Measurements from ENCODE around the gene TMEM179. TPM values are rescaled to one million over a fixed set of nuclear protein-coding genes. Genes with fewer than 3 reads are reported as not detected.
"Not testable (repeated sequence)": the region's sequence is repeated elsewhere in the genome, so short reads cannot be mapped to it uniquely, and the experiment has no call there.

TMEM179 gene
- total RNA-seq, 2 donors from 2014 or later = 0.48 to 0.84 TPM

DNA sequence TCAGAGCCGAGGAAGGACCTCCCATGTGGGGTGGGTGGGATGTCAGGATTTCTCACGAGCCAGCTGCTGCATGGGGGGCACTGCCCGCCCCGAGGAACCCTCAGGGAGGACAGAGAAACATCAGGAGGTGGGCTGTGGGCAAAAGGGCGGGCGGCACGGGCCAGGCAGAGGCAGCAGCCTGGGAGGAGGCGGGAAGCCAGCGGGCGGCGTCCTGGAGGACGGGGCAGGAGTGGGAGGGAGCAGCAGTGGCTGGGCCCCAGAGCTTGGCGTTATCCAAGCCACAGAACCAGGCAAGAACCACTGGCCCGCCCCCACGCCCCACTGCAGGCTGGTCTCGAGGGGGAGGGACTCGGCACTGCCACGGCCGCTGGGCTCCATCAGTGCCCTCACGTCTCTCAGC is 22.6 kb downstream of the TMEM179 start:
- ATAC-seq = no peak

DNA sequence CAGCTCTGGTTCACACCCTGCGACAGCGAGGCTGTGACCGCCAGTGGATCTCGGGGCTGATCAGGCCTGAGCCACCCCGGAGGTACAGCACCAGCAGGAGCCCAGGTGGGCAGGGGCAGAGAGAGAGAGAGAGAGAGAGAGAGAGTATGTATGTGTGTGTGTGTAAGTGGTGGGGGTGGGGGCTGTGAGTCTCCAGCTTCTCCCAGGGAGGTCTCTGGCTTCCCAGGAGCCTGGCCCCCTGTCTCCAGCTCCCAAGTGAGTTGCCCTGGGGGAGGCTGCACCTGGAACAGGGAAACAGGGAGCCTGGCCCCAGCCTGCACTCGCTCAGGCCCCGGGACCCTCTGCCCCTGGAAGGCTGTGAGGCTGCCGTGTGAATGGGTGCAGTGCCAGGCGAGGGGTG is 23.1 kb downstream of the TMEM179 start:
- ATAC-seq (no peak), DNase-seq (ENCODE audit: low spot score) (no peak)
- Mint-ChIP-seq H3K27me3 (no peaks in the 10 kb centered on the region), H3K4me3 (no peak overlapping the region), H3K27ac (no peak overlapping the region), H3K36me3 (no peaks in the 10 kb centered on the region), H3K4me1 (ENCODE audit: low read depth in 2 of 2) (no peaks in the 10 kb centered on the region), H3K9me3 (no peaks in the 10 kb centered on the region)

More for the DNA sequence above, 22.6 kb downstream of the TMEM179 start:
- H3K4me3 Mint-ChIP-seq = no peak overlapping the region
- no peaks in the 10 kb centered on the region for H3K4me1 Mint-ChIP-seq (ENCODE audit: low read depth in 2 of 2)
- H3K27ac Mint-ChIP-seq = no peak overlapping the region
- H3K27me3 Mint-ChIP-seq = no peaks in the 10 kb centered on the region
- no peaks in the 10 kb centered on the region for H3K36me3 Mint-ChIP-seq
- DNase-seq (ENCODE audit: low spot score) = no peak
- no peaks in the 10 kb centered on the region for H3K9me3 Mint-ChIP-seq

DNA sequence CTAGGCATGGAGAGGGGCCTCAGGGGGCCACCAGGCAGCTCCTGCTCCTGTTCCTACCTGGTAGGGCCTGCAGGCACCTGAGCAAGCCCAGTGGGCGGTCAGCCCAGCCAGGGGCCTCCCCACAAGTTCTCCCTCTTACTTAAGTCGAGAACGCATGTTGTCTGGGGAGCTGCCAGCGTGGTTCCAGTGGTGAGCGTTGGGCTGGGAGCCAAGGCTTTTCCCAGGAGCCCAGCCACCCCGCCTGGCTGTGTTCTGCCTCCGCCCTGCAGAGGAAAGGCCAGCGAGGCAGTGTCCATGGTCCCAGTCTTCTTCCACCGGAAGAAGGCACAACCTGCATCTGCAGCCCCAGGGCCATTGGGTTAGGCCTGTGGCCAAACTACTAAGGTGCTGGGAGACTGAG is 23.6 kb downstream of the TMEM179 start:
- H3K36me3 Mint-ChIP-seq = no peaks in the 10 kb centered on the region

DNA sequence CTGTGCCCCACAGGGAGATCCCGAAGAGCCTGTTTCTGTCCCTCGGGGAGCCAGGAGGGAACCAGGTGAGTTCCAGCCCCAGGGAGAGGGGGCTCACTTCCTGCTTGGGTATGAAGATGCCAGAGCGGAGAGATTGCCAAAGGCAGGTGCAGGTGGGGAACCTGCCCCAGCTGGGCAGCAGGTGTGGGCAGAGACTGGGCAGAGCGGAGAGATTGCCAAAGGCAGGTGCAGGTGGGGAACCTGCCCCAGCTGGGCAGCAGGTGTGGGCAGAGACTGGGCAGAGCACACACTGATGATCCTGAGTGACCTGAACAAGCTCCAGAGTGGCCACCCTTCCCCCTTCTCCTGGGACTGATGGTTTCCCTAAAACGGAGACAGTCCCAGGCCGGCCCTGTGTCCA is 24.6 kb downstream of the TMEM179 start:
- H3K4me3 Mint-ChIP-seq; H3K4me1 Mint-ChIP-seq (ENCODE audit: low read depth in 2 of 2); H3K27me3 Mint-ChIP-seq; H3K27ac Mint-ChIP-seq; H3K36me3 Mint-ChIP-seq; DNase-seq (ENCODE audit: low spot score); H3K9me3 Mint-ChIP-seq; ATAC-seq: not testable (repeated sequence)

More for the DNA sequence above, 23.6 kb downstream of the TMEM179 start:
- Mint-ChIP-seq H3K4me1 (ENCODE audit: low read depth in 2 of 2) (no peaks in the 10 kb centered on the region), H3K27ac (no peak overlapping the region), H3K4me3 (no peak overlapping the region), H3K9me3 (no peaks in the 10 kb centered on the region), H3K27me3 (no peaks in the 10 kb centered on the region)
- ATAC-seq (no peak), DNase-seq (ENCODE audit: low spot score) (no peak)

DNA sequence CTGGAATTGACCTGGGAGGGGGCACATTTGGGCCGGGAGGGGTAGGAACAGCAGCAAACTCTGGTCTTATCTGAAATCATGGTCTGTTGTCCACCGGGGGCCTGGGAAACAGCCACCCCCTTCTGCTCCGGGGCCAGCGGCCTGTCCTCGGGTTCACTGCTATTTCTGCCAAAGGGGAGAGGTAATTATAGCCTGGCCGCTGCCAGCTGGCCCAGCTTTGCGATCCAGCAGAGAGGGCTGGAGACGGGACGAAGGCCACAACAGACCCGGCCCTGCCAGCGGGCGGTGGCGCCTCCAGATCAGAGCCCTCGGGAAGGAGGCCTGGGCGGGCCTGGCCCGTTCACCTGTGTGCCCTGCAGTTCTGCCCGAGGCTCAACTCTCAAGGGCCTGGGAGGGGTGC is 25.1 kb downstream of the TMEM179 start, which contains the start of gene C14orf180:
Gene C14orf180, plus strand, starts transcription at position 258 of the 400 bp plus-strand sequence. CDS start 6,667 bp downstream, outside the sequence.
- DNase-seq (ENCODE audit: low spot score) (no peak), ATAC-seq (no peak)
- H3K9me3 Mint-ChIP-seq = no peaks in the 10 kb centered on the region
- no peaks in the 10 kb centered on the region for H3K27me3 Mint-ChIP-seq
- no peaks in the 10 kb centered on the region for H3K4me1 Mint-ChIP-seq (ENCODE audit: low read depth in 2 of 2)
- H3K27ac Mint-ChIP-seq = no peak within 1 kb of the TSS
- H3K36me3 Mint-ChIP-seq = no peaks in the 10 kb centered on the region
- no peak within 1 kb of the TSS for H3K4me3 Mint-ChIP-seq

DNA sequence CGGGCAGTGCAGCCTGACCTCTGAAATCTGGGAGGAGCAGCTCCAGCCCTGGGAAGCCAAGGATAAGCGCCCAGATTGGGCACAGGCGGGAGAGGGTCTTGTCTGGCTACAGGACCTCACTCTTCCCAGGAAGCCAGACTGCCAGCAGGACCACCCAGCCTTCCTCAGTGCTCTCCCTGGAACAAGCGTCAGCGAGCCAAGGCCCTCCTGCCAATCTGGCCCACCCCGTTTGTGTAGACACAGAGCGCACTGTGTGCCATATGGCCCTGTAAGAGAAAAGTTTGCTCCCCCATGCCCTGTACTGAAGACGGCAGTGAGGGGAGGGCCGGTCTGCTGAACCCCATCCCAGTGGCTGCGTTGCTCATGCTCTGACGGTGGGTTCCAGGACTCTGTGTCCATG is 26.3 kb downstream of the TMEM179 start:
- no peak overlapping the region for H3K4me3 Mint-ChIP-seq
- no peak for ATAC-seq

DNA sequence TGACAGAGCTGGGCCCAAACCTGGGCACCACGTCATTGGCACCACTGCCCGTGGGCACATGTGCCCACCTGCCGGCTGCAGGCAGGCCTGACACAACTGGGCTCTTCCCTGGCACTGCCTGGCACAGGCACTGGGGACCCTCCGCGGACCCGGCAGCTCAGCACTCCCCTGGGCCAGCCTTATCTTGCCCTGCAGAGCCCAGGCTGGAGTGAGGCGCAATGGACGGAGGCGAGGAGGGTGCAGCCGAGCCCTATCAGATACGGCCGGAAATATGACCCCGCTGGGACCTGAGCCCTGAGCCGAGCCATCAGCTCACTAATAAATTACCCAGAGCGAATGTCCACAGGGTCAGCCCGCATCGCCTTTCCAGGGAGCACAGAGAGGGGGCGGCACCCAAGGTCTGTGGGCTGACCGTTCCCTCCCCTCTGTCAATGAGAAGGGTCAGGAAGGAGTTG is 26.7 kb downstream of the TMEM179 start:
- no peak overlapping the region for H3K4me3 Mint-ChIP-seq
- DNase-seq (ENCODE audit: low spot score) = no peak
- no peaks in the 10 kb centered on the region for H3K9me3 Mint-ChIP-seq
- no peaks in the 10 kb centered on the region for H3K27me3 Mint-ChIP-seq
- H3K27ac Mint-ChIP-seq = no peak overlapping the region
- H3K4me1 Mint-ChIP-seq (ENCODE audit: low read depth in 2 of 2) = no peaks in the 10 kb centered on the region
- H3K36me3 Mint-ChIP-seq = no peaks in the 10 kb centered on the region
- no peak for ATAC-seq

More for the DNA sequence above, 26.3 kb downstream of the TMEM179 start:
- H3K4me1 Mint-ChIP-seq (ENCODE audit: low read depth in 2 of 2) = no peaks in the 10 kb centered on the region
- no peak for DNase-seq (ENCODE audit: low spot score)
- H3K9me3 Mint-ChIP-seq = no peaks in the 10 kb centered on the region
- no peaks in the 10 kb centered on the region for H3K27me3 Mint-ChIP-seq
- H3K36me3 Mint-ChIP-seq = no peaks in the 10 kb centered on the region
- H3K27ac Mint-ChIP-seq = no peak overlapping the region

DNA sequence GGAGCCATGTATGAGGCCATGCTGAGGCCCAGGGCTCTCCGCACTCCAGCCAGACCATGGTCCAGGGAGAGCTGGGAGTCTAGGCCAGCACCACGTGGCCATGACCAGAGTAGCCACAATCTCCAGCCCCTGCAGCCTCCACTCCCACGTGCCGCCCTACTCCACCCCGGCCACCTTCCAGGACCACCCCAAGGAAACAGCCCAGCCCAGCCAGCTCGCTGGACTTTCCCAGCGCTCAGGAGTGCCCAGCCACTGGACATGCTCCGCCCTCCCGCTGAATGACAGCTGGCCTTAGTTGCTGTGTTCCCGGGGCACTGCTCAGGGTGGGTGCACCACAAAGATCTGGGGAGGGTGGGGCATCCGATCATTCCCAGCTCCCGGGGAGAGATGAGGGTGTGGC is 27.1 kb downstream of the TMEM179 start:
- DNase-seq (ENCODE audit: low spot score) = no peak
- Mint-ChIP-seq H3K9me3 (no peaks in the 10 kb centered on the region), H3K4me1 (ENCODE audit: low read depth in 2 of 2) (no peaks in the 10 kb centered on the region), H3K27me3 (no peaks in the 10 kb centered on the region), H3K36me3 (no peaks in the 10 kb centered on the region), H3K4me3 (no peak overlapping the region), H3K27ac (no peak overlapping the region)
- no peak for ATAC-seq

DNA sequence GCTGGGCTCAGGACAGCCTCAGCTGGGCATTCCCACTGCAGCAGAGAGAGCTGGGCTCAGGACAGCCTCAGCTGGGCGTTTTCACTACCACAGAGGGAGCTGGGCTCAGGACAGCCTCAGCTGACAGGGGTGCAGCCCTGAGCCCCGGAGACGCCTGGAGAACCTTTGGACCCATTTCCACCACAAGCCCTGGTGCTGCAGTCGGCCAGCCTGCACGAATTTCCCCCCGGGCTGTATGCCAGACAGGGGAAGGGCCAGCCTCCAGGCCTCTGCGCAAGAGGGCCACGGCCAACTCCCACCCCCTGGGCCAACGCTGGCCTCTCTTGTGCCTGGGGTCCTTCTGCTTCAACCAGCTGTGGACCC is 27.6 kb downstream of the TMEM179 start:
- H3K27me3 Mint-ChIP-seq = no peaks in the 10 kb centered on the region
- H3K4me3 Mint-ChIP-seq = no peak overlapping the region
- H3K9me3 Mint-ChIP-seq = no peaks in the 10 kb centered on the region
- ATAC-seq = no peak
- H3K4me1 Mint-ChIP-seq (ENCODE audit: low read depth in 2 of 2) = no peaks in the 10 kb centered on the region
- no peaks in the 10 kb centered on the region for H3K36me3 Mint-ChIP-seq
- DNase-seq (ENCODE audit: low spot score) = no peak
- no peak overlapping the region for H3K27ac Mint-ChIP-seq

DNA sequence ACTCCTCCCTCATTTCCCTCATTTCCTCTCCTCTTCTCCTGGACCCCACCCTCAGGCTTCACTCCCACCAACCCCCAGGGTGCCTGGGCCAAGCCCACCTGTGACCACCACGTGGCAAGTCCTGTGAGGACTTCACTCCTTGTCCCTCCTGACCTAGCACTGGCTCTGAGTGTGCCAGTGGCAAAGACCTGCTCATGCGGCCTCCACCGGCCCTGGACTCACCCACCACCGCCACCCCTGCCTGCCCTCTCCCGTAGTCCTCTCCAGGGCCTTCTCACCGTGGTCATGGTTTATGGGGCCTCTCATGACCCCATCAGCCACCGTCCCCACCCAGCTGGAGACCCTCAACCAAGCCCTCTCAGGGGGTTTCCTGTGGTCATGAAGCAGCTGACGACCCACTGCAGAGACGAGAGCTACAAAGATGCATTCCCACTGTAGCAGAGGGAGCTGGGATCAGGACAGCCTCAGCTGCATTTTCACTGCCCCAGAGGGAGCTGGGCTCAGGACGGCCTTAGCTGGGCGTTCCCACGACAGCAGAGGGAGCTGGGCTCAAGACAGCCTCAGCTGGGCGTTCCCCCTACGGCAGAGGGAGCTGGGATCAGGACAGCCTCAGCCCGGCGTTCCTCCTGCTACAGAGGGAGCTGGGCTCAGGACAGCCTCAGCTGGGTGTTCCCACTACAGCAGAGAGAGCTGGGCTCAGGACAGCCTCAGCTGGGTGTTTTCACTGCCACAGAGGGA is 28.2 kb downstream of the TMEM179 start:
- ATAC-seq = no peak
- Mint-ChIP-seq H3K27ac (no peak overlapping the region), H3K9me3 (no peaks in the 10 kb centered on the region), H3K27me3 (no peaks in the 10 kb centered on the region), H3K36me3 (no peaks in the 10 kb centered on the region), H3K4me3 (no peak overlapping the region), H3K4me1 (ENCODE audit: low read depth in 2 of 2) (no peaks in the 10 kb centered on the region)
- no peak for DNase-seq (ENCODE audit: low spot score)

DNA sequence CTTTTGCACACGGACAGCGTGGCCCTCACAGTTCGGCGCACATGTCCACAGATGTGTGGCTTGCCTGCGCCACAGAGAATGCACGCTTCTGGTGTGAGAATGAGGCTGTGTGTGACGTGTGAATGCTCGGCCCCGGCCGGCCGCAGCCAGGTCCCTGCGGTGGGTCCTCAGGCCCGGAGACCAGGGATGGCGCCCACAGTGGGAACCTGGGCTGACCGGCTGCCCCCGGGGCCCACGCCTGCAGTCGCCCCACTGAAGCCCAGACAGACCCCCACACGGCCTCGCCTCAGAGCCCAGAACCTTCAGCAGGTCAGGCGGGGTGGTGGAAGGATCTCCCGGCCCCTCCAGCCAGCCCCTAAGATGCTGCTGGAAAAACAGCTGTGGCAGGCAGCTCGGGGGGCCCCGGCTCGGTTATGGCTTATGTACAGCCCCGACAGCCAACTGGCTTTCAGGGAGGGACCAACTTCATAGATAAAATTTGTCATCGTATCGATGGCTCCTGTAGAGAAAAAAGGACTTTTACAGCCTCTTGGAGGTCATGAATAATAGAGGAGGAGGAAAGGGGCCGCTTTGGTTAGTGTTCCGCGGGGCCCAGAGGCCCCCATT is 29.5 kb downstream of the TMEM179 start:
- Mint-ChIP-seq H3K9me3 (no peaks in the 10 kb centered on the region), H3K4me3 (no peak overlapping the region), H3K27ac (no peak overlapping the region), H3K36me3 (no peaks in the 10 kb centered on the region), H3K4me1 (ENCODE audit: low read depth in 2 of 2) (no peaks in the 10 kb centered on the region), H3K27me3 (no peaks in the 10 kb centered on the region)
- DNase-seq (ENCODE audit: low spot score) (no peak), ATAC-seq (no peak)

DNA sequence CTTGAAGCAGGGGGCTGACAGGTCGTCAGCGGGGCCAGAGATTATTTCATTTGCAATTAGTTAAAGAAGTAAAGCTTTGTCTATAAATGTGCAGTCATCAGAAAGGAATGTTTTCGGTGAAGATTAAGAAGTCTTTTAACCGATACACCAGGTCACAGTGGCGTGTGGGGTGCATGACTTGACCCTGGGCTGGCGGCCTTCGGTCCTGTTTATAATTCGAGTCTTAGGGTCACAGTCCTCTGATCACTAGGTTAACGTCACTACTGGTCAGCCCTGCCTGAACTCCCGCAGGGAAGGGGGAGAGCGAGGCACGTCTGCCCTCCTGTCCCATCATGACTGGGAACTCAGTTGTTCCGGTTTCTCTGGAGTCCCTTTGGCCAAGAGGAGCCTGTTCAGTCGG is 30.0 kb downstream of the TMEM179 start:
- no peaks in the 10 kb centered on the region for H3K27me3 Mint-ChIP-seq
- H3K4me1 Mint-ChIP-seq (ENCODE audit: low read depth in 2 of 2) = no peaks in the 10 kb centered on the region
- DNase-seq (ENCODE audit: low spot score) (no peak), ATAC-seq (no peak)
- no peak overlapping the region for H3K4me3 Mint-ChIP-seq
- H3K27ac Mint-ChIP-seq = no peak overlapping the region
- H3K9me3 Mint-ChIP-seq = no peaks in the 10 kb centered on the region
- H3K36me3 Mint-ChIP-seq = no peaks in the 10 kb centered on the region

DNA sequence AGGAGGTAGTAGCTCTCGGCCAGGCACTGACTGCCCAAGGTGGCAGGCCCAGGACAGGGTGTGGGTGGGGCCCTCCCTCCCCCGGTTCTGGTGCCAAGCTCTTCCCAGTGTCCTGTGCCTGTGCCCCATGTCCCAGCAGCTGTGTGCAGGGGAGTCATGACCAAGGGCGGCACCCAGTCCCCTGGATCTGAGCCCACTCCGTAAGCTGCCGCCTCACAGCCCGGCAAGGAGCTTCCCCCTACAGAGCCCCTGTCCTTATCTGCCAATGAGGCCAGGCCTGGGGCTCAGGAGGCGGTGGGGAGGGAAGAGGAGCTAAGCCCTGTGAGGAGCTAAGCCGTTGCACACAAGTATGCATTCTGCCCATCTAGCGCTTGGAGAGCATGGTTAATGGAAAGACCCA is 30.6 kb downstream of the TMEM179 start:
- Mint-ChIP-seq H3K4me3 (no peak overlapping the region), H3K27me3 (no peaks in the 10 kb centered on the region), H3K9me3 (no peaks in the 10 kb centered on the region), H3K27ac (no peak overlapping the region), H3K36me3 (no peaks in the 10 kb centered on the region), H3K4me1 (ENCODE audit: low read depth in 2 of 2) (no peaks in the 10 kb centered on the region)
- no peak for ATAC-seq
- DNase-seq (ENCODE audit: low spot score) = no peak

DNA sequence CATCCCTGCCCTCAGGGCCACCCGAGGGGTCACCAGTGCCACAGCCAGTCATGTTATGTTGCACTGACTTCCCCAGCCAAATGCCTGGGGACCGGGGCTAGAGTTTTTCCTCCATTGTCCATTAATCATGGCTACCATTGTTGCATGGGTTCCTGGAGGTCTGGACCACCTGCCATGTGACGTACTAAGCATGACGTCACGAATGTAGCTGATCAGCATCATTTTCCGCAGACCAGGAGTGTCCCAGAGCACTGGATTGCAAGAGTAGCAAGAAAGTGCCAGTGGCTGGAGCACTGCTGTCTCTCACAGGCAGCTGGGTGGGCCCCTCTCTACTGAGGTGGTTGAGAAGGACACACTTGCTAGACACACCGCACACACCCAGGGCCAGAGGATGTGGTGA is 31.9 kb downstream of the TMEM179 start:
- DNase-seq (ENCODE audit: low spot score) = no peak
- Mint-ChIP-seq H3K9me3 (no peaks in the 10 kb centered on the region), H3K4me1 (ENCODE audit: low read depth in 2 of 2) (no peaks in the 10 kb centered on the region), H3K27ac (no peak overlapping the region), H3K27me3 (no peaks in the 10 kb centered on the region), H3K4me3 (no peak overlapping the region), H3K36me3 (no peaks in the 10 kb centered on the region)
- no peak for ATAC-seq
